AG20443 (cell line): Measurements from ENCODE around the gene FBXL3.

Experiments
- DNase-seq: peaks from one replicate; pipeline ENCODE4 v3.0.0; 2012; ENCODE audit warnings: low spot score, mixed read lengths

FBXL3 gene

DNA sequence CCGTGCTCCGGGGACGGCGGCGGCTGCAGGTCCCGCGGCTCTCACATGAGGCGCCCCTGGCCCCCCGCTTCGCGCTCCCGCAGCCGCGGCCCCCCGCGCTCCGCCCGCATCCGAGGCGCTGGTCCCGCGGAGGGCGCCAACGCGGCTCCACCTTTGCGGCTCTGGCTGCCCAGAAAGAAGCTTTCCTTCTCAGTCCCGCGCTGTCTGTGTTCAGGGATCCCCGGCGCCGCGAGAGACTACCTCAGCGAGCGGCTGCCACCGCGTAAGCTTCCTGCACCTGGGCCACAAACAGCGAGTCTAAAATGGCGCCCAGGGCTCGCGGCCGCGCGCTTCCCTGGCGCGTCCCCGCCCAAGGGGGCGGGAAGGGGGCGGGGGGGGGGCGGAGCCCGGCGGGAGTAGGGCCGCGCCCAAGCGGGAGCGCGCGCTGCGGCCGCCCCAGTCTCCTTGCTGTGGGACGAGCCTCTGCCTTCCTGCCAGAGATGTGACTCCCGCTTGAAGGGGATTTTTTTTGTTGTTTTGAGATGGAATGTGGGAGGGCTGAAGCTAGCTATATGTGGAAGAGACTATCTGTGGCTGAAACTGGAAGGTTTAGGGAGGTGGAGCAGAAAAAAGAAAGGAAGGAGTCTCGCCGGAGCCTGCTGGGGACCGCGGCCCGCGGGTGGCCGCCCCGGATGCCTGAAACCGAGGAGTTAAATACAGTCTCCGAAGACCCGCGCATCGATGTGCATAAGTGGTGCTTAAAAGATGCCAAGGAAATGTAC, at the start of gene FBXL3:
Gene FBXL3 (minus strand): TSS at position 299 of the 761 bp plus-strand sequence. CDS start 5,299 bp downstream, outside the sequence.
- DNase-seq = peak; percentile 98

DNA sequence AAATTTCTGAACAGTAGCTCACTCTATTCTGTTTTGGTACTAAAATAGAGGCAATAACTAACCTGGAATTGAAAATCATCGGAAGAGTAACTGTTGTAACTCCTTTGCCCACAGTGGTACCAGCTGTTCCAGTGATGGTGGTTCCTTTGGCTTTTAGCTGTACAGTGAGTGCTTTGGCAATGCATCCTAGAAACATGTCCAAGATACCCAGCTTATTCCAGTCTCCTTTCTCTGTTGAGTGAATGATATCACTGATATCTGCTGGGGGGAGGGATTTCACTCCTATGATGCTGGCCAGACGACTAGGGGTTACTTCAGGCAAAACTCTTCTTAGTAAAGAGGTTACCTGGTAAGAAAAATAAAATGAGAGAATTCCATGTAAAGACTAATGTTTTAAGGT, 40.6 kb upstream of the FBXL3 start:
- DNase-seq = no peak

- DNase-seq = no peak
Observed at GRCh38 chr13:77065461-77066147, 38.6 kb upstream of the FBXL3 start.

GRCh38 chr13:77062097-77062496, 35.1 kb upstream of the FBXL3 start:
- no peak for DNase-seq

DNA sequence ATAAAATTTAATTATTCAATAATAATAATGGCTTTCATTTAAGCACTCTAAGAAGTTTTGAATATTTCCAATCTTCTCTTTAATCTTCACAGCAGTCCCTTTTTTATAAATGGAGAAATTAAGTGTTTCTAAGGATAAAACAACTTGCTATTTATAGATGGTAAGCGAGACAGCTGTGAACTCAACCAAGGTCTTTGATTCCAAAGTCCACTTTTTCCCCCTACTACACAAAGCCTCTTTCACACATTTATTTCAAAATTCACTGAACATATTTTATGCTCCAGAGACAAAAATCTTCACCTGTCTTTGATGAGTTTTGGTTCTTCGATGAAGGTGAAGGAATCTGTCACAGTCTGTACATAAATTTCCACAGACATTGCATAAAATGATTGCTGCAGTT, 34.4 kb upstream of the FBXL3 start:
- no peak for DNase-seq

DNA sequence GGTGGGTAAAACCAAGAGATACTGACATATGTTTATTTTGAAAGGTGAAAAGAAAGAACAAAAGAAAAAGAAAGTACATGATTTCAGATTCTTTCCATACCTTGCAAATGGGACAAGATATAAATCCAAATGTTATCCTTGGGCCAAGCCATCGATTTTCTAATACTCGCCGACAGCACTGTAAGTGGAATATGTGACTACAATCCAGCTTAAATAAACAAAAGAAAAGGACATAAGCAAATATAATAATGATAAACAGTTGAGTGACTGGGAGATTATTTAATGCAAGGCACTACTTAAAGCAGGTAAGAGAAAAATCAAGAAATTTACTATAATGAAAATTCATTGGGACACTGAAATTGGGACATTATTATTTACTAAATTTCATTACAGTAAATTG, 29.9 kb upstream of the FBXL3 start:
- no peak for DNase-seq

GRCh38 chr13:77056382-77056781, 29.4 kb upstream of the FBXL3 start:
- no peak for DNase-seq

- no peak for DNase-seq
Observed at GRCh38 chr13:77055158-77055557, 28.2 kb upstream of the FBXL3 start.

GRCh38 chr13:77053192-77053591, 26.2 kb upstream of the FBXL3 start:
- DNase-seq = no peak

DNA sequence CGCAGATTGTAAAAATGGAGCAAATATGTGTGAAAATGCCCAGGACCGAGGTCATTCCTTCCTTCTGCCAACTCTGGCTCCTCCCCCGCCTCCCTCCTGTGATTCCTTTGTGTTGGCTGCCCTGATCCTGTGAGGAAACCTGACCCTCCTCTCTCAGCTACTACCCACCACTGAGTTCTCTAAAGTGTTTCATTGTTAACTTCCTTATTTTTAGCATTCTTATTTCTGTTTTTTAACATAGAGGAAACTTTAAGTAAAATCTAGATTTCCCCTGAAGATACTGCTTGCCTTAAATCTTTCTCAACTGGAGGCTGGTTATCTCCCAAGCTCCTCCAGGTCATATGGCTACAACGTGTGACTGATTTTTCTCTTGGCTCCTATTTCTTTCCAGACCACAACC, 21.7 kb upstream of the FBXL3 start:
- no peak for DNase-seq

DNA sequence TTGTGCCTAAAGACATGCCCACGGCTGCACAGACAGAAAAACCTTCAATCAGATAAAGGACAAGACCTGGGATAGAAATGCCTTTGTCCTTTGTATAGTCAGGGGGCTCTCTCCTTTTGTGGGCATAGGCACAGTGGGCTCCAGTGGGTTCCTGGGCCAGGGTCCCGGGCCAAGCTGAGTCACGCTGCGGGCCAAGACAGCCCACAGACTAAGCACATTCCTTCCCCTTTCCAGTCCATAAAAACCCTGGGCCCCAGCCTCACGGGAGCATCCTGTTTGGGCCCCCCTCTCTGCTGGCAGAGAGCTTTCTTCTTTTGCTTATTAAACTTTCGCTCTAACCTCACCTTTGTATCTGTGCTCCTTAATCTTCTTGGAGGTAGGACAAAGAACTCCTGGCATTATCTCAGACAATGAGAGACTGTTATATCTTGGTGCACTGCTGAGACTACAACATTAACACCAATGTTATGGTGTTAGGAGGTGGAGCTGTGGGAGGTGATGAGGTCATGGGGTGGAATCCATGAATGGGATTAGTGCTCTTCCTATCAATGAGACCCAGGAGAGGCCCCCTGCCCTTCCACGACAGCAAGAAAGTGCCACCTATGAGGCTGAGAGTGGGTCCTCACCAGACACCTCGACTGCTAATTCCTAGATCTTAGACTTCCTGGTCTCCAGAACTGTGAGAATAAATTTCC, 20.8 kb upstream of the FBXL3 start:
- no peak for DNase-seq

- no peak for DNase-seq
Observed at GRCh38 chr13:77042566-77043177, 15.7 kb upstream of the FBXL3 start.

- DNase-seq = no peak
Observed at GRCh38 chr13:77040835-77041234, 13.9 kb upstream of the FBXL3 start.

DNA sequence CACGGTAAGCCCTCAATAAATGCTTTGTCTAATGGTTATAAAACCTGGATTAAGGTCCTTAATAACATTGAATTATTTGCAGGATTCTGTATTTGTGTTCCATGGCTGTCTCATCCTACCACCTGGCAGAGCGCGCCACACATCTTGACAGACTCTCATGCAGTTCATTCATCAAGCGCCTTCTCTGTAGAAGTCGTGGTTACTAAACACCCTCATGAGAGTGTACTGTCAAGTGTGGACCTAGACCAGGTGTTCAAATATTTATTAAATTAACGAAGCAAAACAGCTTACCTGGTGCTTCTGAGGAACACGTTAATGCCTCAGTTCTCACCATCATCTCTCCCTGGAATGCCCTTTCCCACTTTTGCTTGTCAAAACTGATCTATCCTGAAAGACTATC, 13.1 kb upstream of the FBXL3 start:
- DNase-seq = no peak

- DNase-seq = no peak
Observed at GRCh38 chr13:77038907-77039480, 12.0 kb upstream of the FBXL3 start.

DNA sequence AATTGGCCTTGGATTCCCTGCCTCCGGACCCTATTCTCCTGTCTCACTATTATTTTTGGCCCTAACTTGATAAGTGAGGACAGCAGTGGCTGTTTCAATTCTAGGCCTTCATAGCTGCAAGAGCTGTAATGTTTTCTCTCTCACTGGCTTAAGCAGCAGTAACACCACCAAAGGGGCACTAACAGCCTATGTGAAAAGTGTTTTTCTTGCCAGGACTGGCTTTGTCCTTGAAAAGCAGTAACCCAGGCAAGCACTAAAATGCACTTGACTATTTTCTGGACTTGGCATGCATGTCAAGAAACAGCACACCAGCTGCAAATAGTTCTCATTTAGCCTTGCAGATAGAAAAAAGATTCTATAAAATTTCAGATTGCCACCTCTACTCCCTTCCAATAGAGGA, 9.3 kb upstream of the FBXL3 start:
- DNase-seq = no peak

GRCh38 chr13:77034881-77035280, 7.9 kb upstream of the FBXL3 start:
- peak; percentile 43 for DNase-seq

DNA sequence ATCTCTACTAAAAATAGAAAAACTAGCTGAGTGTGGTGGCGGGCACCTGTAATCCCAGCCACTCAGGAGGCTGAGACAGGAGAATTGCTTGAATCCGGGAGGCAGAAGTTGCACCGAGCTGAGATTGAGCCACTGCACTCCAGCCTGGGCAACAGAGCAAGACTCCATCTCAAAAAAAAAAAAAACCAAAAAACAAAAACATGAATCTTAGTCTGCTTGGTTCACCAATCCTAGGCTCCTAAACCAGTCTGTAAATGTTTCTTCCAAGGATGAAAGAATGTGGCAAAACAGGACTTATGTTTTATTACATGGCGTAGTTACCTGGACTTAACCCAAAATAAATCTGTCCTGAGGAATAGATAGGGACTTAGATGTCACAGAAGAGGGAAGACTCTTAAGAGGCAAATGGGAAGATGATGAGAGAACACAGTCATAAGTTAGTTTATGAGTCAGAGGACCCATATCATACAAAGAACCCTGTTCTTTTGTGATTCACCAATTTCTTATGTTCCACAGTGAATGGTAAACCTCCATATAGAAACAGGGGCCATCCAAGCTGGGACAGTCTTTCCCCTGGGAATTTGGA, 6.9 kb upstream of the FBXL3 start:
- DNase-seq = no peak

DNA sequence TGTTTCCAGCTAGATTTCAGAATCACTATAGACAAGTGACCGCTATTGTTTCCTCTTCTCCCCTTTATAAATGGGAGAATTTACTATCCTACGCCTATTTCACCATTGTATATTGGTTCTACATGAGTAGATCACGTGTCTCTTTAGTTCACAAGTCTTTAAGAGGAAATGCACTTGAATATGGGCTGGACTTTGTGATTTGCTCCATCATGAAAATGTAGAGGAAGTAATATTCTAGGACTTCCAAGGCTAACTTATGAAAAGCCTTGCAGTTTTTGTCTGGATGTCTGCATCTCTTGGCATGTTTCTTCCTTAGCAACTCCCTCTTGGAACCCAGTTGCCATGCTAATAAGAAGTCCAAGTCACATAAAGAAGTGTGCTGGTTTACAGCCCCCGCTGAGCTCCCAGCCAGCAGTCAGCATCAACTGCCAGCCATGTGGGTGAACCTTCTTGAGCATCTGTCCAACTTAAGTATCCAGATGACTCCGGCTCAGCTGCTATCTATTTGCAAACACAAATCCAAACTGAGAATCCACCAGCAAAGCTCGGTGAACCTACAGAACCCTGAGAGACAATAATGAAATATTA, 4.8 kb upstream of the FBXL3 start:
- no peak for DNase-seq

DNA sequence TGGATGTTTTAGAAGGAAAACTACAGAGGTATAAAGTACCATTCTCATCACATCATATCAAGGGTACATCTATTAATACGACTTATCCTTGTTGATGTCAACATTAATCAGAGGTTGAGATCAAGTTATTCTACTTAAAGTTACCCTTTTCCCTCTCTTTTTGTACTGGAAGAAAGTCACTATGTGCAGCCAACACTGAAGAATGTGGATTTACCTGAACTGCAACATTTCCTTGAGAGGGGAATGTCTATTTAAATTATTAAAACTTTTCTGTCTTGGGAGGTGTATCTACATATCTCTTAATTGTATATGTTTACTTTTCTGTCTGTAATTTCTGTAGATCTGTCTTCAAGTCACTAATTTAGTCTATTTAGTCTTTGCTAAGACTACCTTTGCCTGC, 2.5 kb upstream of the FBXL3 start:
- DNase-seq = no peak

- DNase-seq = no peak
Observed at GRCh38 chr13:77028202-77028601, 1.2 kb upstream of the FBXL3 start.
